ENCODE results near the gene UBR1. TPM values are rescaled to one million over a fixed set of nuclear protein-coding genes. Genes with fewer than 3 reads are reported as not detected.
"Not testable (repeated sequence)": the region's sequence is repeated elsewhere in the genome, so short reads cannot be mapped to it uniquely, and the experiment has no call there.

Gene UBR1
- total RNA-seq, 1 experiment from 2014 or later: 24.7 TPM

GRCh38 chr15:43067717-43068461, 37.9 kb downstream of the UBR1 start:
- DNase-seq (ENCODE audit: low read depth): peak; percentile 77

GRCh38 chr15:43056696-43057095, 49.1 kb downstream of the UBR1 start:
- no peak for DNase-seq (ENCODE audit: low read depth)

- no peak for DNase-seq (ENCODE audit: low read depth)
These were observed 53.0 kb downstream of the UBR1 start for GRCh38 chr15:43052860-43053259.

GRCh38 chr15:43048935-43049334, 56.9 kb downstream of the UBR1 start:
- no peak for DNase-seq (ENCODE audit: low read depth)

- no peak for DNase-seq (ENCODE audit: low read depth)
These were observed 59.4 kb downstream of the UBR1 start for GRCh38 chr15:43046484-43046883.

- DNase-seq (ENCODE audit: low read depth): no peak
These were observed 63.0 kb downstream of the UBR1 start for GRCh38 chr15:43042885-43043284.

- DNase-seq (ENCODE audit: low read depth): not testable (repeated sequence)
These were observed 64.8 kb downstream of the UBR1 start for GRCh38 chr15:43041085-43041484.

GRCh38 chr15:43035240-43035639, 70.6 kb downstream of the UBR1 start:
- DNase-seq (ENCODE audit: low read depth): not testable (repeated sequence)

- no peak for DNase-seq (ENCODE audit: low read depth)
These were observed 76.4 kb downstream of the UBR1 start for GRCh38 chr15:43029476-43029875.

GRCh38 chr15:43025150-43025549, 80.7 kb downstream of the UBR1 start:
- DNase-seq (ENCODE audit: low read depth): no peak

- not testable (repeated sequence) for DNase-seq (ENCODE audit: low read depth)
These were observed 91.2 kb downstream of the UBR1 start for GRCh38 chr15:43014671-43015070.

- no peak for DNase-seq (ENCODE audit: low read depth)
These were observed 96.6 kb downstream of the UBR1 start for GRCh38 chr15:43009206-43009605.

- DNase-seq (ENCODE audit: low read depth): no peak
These were observed 97.7 kb downstream of the UBR1 start for GRCh38 chr15:43008150-43008549.

- no peak for DNase-seq (ENCODE audit: low read depth)
These were observed 98.3 kb downstream of the UBR1 start for GRCh38 chr15:43007551-43007950.

GRCh38 chr15:43006991-43007390, 98.8 kb downstream of the UBR1 start:
- no peak for DNase-seq (ENCODE audit: low read depth)

- DNase-seq (ENCODE audit: low read depth): not testable (repeated sequence)
These were observed 100.8 kb downstream of the UBR1 start for GRCh38 chr15:43004886-43005595.

- no peak for DNase-seq (ENCODE audit: low read depth)
These were observed 106.5 kb downstream of the UBR1 start for GRCh38 chr15:42999201-42999779.

- DNase-seq (ENCODE audit: low read depth): no peak
These were observed 109.0 kb downstream of the UBR1 start for GRCh38 chr15:42996871-42997270.

- peak; percentile 33 for DNase-seq (ENCODE audit: low read depth)
These were observed 111.3 kb downstream of the UBR1 start for GRCh38 chr15:42994546-42994945.

GRCh38 chr15:42992626-42993025, 113.2 kb downstream of the UBR1 start:
- DNase-seq (ENCODE audit: low read depth): no peak

GRCh38 chr15:42986693-42987342, 119.0 kb downstream of the UBR1 start:
- DNase-seq (ENCODE audit: low read depth): no peak

- DNase-seq (ENCODE audit: low read depth): no peak
These were observed 121.3 kb downstream of the UBR1 start for GRCh38 chr15:42984493-42985034.
